Measurements from ENCODE around the gene DNER.

DNA sequence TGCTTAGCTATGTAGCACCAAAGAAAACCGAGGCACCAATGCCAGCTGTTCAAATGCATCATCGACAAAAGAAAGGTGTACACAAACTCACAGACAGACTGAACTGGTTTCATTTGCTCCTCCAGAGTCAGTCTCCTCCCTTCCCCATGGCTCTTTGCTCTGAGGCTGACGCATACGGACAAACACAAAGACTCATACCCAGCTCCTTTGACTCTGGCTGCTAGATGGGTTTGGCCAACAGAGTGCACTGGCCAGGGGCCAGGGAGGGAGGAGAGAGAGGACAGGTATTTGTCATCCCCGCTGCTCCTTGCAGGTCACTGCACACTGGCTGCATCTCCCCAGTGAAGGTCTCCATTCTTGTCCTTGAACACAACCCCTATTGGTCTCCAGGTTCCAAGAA is 40.7 kb downstream of the DNER start:
- no peak for TF ChIP-seq CTCF (IDR thresholded peaks at IDR 0.05 in 4 of 5, conservative IDR thresholded peaks at IDR 0.05 in 1 of 5)
- TF ChIP-seq POLR2A (IDR thresholded peaks at IDR 0.05): no peak

All from gastrocnemius medialis (tissue), 4 donors.